Measurements from ENCODE around the gene PFKL.

The PFKL gene

GRCh38 chr21:44263221-44263760 lies 36.6 kb upstream of the PFKL start:
- Histone ChIP-seq H3K27ac (ENCODE audit: low read length) (no peak overlapping the region), H3K36me3 (ENCODE audit: control insufficient read depth in 2 of 2, insufficient read depth in 2 of 2, low read length in 2 of 2) (no peaks in the 10 kb centered on the region), H3K27me3 (ENCODE audit: control insufficient read depth in 1 of 2, insufficient read depth in 2 of 2, low read length in 2 of 2) (peaks cover 0 to 4% of the 10 kb centered on the region in 2 donors), H3K9me3 (ENCODE audit: control insufficient read depth in 2 of 2, low read length in 2 of 2) (peaks cover 0 to 7% of the 10 kb centered on the region in 2 donors), H3K9ac (ENCODE audit: low read length in 2 of 2) (no peak overlapping the region), H3K4me1 (ENCODE audit: control insufficient read depth, insufficient read depth, low read length) (no peaks in the 10 kb centered on the region), H3K4me3 (ENCODE audit: low read length in 2 of 2) (no peak overlapping the region)

- Histone ChIP-seq H3K27me3 (ENCODE audit: control insufficient read depth in 1 of 2, insufficient read depth in 2 of 2, low read length in 2 of 2) (peaks cover 0 to 4% of the 10 kb centered on the region in 2 donors), H3K9me3 (ENCODE audit: control insufficient read depth in 2 of 2, low read length in 2 of 2) (peaks cover 0 to 7% of the 10 kb centered on the region in 2 donors), H3K9ac (ENCODE audit: low read length in 2 of 2) (no peak overlapping the region), H3K36me3 (ENCODE audit: control insufficient read depth in 2 of 2, insufficient read depth in 2 of 2, low read length in 2 of 2) (no peaks in the 10 kb centered on the region), H3K4me3 (ENCODE audit: low read length in 2 of 2) (no peak overlapping the region), H3K4me1 (ENCODE audit: control insufficient read depth, insufficient read depth, low read length) (no peaks in the 10 kb centered on the region), H3K27ac (ENCODE audit: low read length) (no peak overlapping the region)
Measured at GRCh38 chr21:44263768-44264167, 36.1 kb upstream of the PFKL start.

- Histone ChIP-seq H3K36me3 (ENCODE audit: control insufficient read depth in 2 of 2, insufficient read depth in 2 of 2, low read length in 2 of 2) (no peaks in the 10 kb centered on the region), H3K4me1 (ENCODE audit: control insufficient read depth, insufficient read depth, low read length) (no peaks in the 10 kb centered on the region), H3K9me3 (ENCODE audit: control insufficient read depth in 2 of 2, low read length in 2 of 2) (no peaks in the 10 kb centered on the region), H3K27ac (ENCODE audit: low read length) (no peak overlapping the region), H3K9ac (ENCODE audit: low read length in 2 of 2) (no peak overlapping the region), H3K27me3 (ENCODE audit: control insufficient read depth in 1 of 2, insufficient read depth in 2 of 2, low read length in 2 of 2) (peaks cover 0 to 4% of the 10 kb centered on the region in 2 donors), H3K4me3 (ENCODE audit: low read length in 2 of 2) (no peak overlapping the region)
Measured at GRCh38 chr21:44265734-44266270, 34.1 kb upstream of the PFKL start.

- Histone ChIP-seq H3K4me3 (ENCODE audit: low read length in 2 of 2) (no peak overlapping the region), H3K36me3 (ENCODE audit: control insufficient read depth in 2 of 2, insufficient read depth in 2 of 2, low read length in 2 of 2) (no peaks in the 10 kb centered on the region), H3K9ac (ENCODE audit: low read length in 2 of 2) (no peak overlapping the region), H3K9me3 (ENCODE audit: control insufficient read depth in 2 of 2, low read length in 2 of 2) (no peaks in the 10 kb centered on the region), H3K4me1 (ENCODE audit: control insufficient read depth, insufficient read depth, low read length) (no peaks in the 10 kb centered on the region), H3K27me3 (ENCODE audit: control insufficient read depth in 1 of 2, insufficient read depth in 2 of 2, low read length in 2 of 2) (no peaks in the 10 kb centered on the region), H3K27ac (ENCODE audit: low read length) (no peak overlapping the region)
Measured at GRCh38 chr21:44267655-44268142, 32.2 kb upstream of the PFKL start.

GRCh38 chr21:44269090-44269489 lies 30.8 kb upstream of the PFKL start:
- Histone ChIP-seq H3K4me1 (ENCODE audit: control insufficient read depth, insufficient read depth, low read length) (no peaks in the 10 kb centered on the region), H3K4me3 (ENCODE audit: low read length in 2 of 2) (no peak overlapping the region), H3K27me3 (ENCODE audit: control insufficient read depth in 1 of 2, insufficient read depth in 2 of 2, low read length in 2 of 2) (no peaks in the 10 kb centered on the region), H3K9ac (ENCODE audit: low read length in 2 of 2) (no peak overlapping the region), H3K36me3 (ENCODE audit: control insufficient read depth in 2 of 2, insufficient read depth in 2 of 2, low read length in 2 of 2) (no peaks in the 10 kb centered on the region), H3K9me3 (ENCODE audit: control insufficient read depth in 2 of 2, low read length in 2 of 2) (no peaks in the 10 kb centered on the region), H3K27ac (ENCODE audit: low read length) (no peak overlapping the region)

- no peaks in the 10 kb centered on the region for H3K27me3 ChIP-seq (ENCODE audit: control insufficient read depth in 1 of 2, insufficient read depth in 2 of 2, low read length in 2 of 2)
- no peaks in the 10 kb centered on the region for H3K36me3 ChIP-seq (ENCODE audit: control insufficient read depth in 2 of 2, insufficient read depth in 2 of 2, low read length in 2 of 2)
- H3K9me3 ChIP-seq (ENCODE audit: control insufficient read depth in 2 of 2, low read length in 2 of 2): no peaks in the 10 kb centered on the region
- no peak overlapping the region for H3K27ac ChIP-seq (ENCODE audit: low read length)
- H3K9ac ChIP-seq (ENCODE audit: low read length in 2 of 2): no peak overlapping the region
- no peaks in the 10 kb centered on the region for H3K4me1 ChIP-seq (ENCODE audit: control insufficient read depth, insufficient read depth, low read length)
- H3K4me3 ChIP-seq (ENCODE audit: low read length in 2 of 2): no peak overlapping the region
Measured at GRCh38 chr21:44271558-44272283, 28.1 kb upstream of the PFKL start.

- H3K9me3 ChIP-seq (ENCODE audit: control insufficient read depth in 2 of 2, low read length in 2 of 2): no peaks in the 10 kb centered on the region
Measured at GRCh38 chr21:44272284-44272858, 27.5 kb upstream of the PFKL start.

GRCh38 chr21:44273046-44273445 lies 26.8 kb upstream of the PFKL start:
- Histone ChIP-seq H3K4me3 (ENCODE audit: low read length in 2 of 2) (no peak overlapping the region), H3K27me3 (ENCODE audit: control insufficient read depth in 1 of 2, insufficient read depth in 2 of 2, low read length in 2 of 2) (no peaks in the 10 kb centered on the region), H3K4me1 (ENCODE audit: control insufficient read depth, insufficient read depth, low read length) (no peaks in the 10 kb centered on the region), H3K27ac (ENCODE audit: low read length) (no peak overlapping the region), H3K9ac (ENCODE audit: low read length in 2 of 2) (no peak overlapping the region), H3K36me3 (ENCODE audit: control insufficient read depth in 2 of 2, insufficient read depth in 2 of 2, low read length in 2 of 2) (no peaks in the 10 kb centered on the region), H3K9me3 (ENCODE audit: control insufficient read depth in 2 of 2, low read length in 2 of 2) (no peaks in the 10 kb centered on the region)

More at GRCh38 chr21:44272284-44272858, 27.5 kb upstream of the PFKL start:
- H3K27ac ChIP-seq (ENCODE audit: low read length): no peak overlapping the region
- no peak overlapping the region for H3K4me3 ChIP-seq (ENCODE audit: low read length in 2 of 2)
- H3K27me3 ChIP-seq (ENCODE audit: control insufficient read depth in 1 of 2, insufficient read depth in 2 of 2, low read length in 2 of 2): no peaks in the 10 kb centered on the region
- no peaks in the 10 kb centered on the region for H3K36me3 ChIP-seq (ENCODE audit: control insufficient read depth in 2 of 2, insufficient read depth in 2 of 2, low read length in 2 of 2)
- H3K4me1 ChIP-seq (ENCODE audit: control insufficient read depth, insufficient read depth, low read length): no peaks in the 10 kb centered on the region
- no peak overlapping the region for H3K9ac ChIP-seq (ENCODE audit: low read length in 2 of 2)

GRCh38 chr21:44275041-44275440 lies 24.8 kb upstream of the PFKL start:
- Histone ChIP-seq H3K4me3 (ENCODE audit: low read length in 2 of 2) (no peak overlapping the region), H3K9me3 (ENCODE audit: control insufficient read depth in 2 of 2, low read length in 2 of 2) (no peaks in the 10 kb centered on the region), H3K27ac (ENCODE audit: low read length) (no peak overlapping the region), H3K36me3 (ENCODE audit: control insufficient read depth in 2 of 2, insufficient read depth in 2 of 2, low read length in 2 of 2) (no peaks in the 10 kb centered on the region), H3K27me3 (ENCODE audit: control insufficient read depth in 1 of 2, insufficient read depth in 2 of 2, low read length in 2 of 2) (no peaks in the 10 kb centered on the region), H3K4me1 (ENCODE audit: control insufficient read depth, insufficient read depth, low read length) (no peaks in the 10 kb centered on the region), H3K9ac (ENCODE audit: low read length in 2 of 2) (no peak overlapping the region)

- no peak overlapping the region for H3K27ac ChIP-seq (ENCODE audit: low read length)
- no peaks in the 10 kb centered on the region for H3K4me1 ChIP-seq (ENCODE audit: control insufficient read depth, insufficient read depth, low read length)
- H3K36me3 ChIP-seq (ENCODE audit: control insufficient read depth in 2 of 2, insufficient read depth in 2 of 2, low read length in 2 of 2): no peaks in the 10 kb centered on the region
- H3K4me3 ChIP-seq (ENCODE audit: low read length in 2 of 2): no peak overlapping the region
- H3K9ac ChIP-seq (ENCODE audit: low read length in 2 of 2): no peak overlapping the region
- H3K9me3 ChIP-seq (ENCODE audit: control insufficient read depth in 2 of 2, low read length in 2 of 2): no peaks in the 10 kb centered on the region
- no peaks in the 10 kb centered on the region for H3K27me3 ChIP-seq (ENCODE audit: control insufficient read depth in 1 of 2, insufficient read depth in 2 of 2, low read length in 2 of 2)
Measured at GRCh38 chr21:44279354-44280260, 20.2 kb upstream of the PFKL start.

Measured in stomach smooth muscle (tissue), 2 donors.